ENCODE results near the gene LDLRAD4. TPM values are rescaled to one million over a fixed set of nuclear protein-coding genes. Genes with fewer than 3 reads are reported as not detected.

LDLRAD4 gene
- total and polyA plus RNA-seq, 2 donors (not counting 1 experiment from before 2014, with no cell fraction given): 13.9 to 35.7 TPM

DNA sequence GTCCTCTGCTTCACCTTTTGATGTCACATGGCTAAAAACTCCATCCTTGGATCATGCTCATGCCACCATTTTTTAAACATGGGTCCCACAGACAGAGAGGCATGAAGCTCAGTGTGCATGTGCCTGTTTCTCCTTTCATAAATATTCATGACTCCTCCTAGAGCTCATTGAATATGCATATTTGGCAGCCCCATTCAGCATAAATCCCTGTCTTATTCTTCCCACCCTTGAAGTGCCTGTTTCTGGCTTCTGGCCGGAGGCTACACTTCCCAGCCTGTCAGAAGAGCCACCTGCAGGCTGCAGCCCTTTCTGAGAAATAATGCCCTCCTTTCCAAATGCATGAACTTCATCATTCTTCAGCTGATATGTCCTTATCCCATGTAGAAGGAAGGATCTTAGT is 109.7 kb downstream of the LDLRAD4 start:
- no peak overlapping the region for H3K4me3 Mint-ChIP-seq
- WGBS (ENCODE audit: insufficient coverage): 100% methylated on average over 1 of the region's 1 CpG
- CTCF ChIA-PET: no interaction called here

DNA sequence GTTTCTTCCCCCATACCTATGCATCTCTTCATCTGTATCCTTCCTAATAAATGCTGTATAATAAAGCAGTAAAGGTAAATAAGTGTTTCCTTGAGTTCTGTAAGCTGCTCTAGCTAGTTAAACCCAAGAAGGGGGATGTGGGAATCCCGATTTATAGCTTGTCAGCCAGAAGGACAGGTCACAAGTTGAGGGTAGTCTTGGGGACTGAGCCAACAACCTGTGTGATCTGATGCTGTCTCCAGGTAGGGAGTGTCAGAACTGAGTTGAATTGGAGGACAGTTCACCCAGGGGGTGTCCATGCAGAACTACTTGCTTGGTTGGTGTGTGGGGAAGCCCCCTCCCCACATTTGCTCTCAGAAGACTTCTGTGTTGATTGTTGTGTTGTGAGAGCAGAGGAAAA is 112.4 kb downstream of the LDLRAD4 start:
- H3K27ac Mint-ChIP-seq: no peak overlapping the region
- no peak overlapping the region for H3K4me3 Mint-ChIP-seq
- H3K4me1 Mint-ChIP-seq: peaks cover 5% of the 10 kb centered on the region
- H4K20me1 ChIP-seq (ENCODE audit: control insufficient read depth, insufficient read depth, low read length, poor library complexity, severe bottlenecking): no peaks in the 10 kb centered on the region
- H3K27me3 Mint-ChIP-seq: peaks cover 15% of the 10 kb centered on the region
- H3K36me3 ChIP-seq (replicated peaks in 1 of 2; ENCODE audit: control extremely low read depth in 1 of 2, control insufficient read depth in 1 of 2, extremely low read depth in 1 of 2, insufficient read depth in 2 of 2, low read length in 1 of 2): no peaks in the 10 kb centered on the region
- H3K9me3 ChIP-seq (ENCODE audit: control extremely low read depth in 1 of 3, control insufficient read depth in 2 of 3, insufficient read depth in 1 of 3, low read length in 2 of 3): peaks cover 2 to 14% (median 4%) of the 10 kb centered on the region in 3 donors
- CTCF ChIA-PET: no interaction called here
- WGBS (ENCODE audit: insufficient coverage): 100% methylated on average over 1 of the region's 1 CpG
- no peak overlapping the region for H3K9ac ChIP-seq (ENCODE audit: low read length)
- ATAC-seq (ENCODE audit: low read depth) (no peak), DNase-seq (no peak)
- H3K4me1 ChIP-seq (ENCODE audit: control insufficient read depth in 2 of 2, insufficient read depth in 2 of 2, low read length in 2 of 2): peaks cover 3% of the 10 kb centered on the region in 2 donors
- intact Hi-C loops (cut with micrococcal nuclease): no loop called here
- H2AFZ ChIP-seq (ENCODE audit: insufficient read depth, low read depth, low read length, poor library complexity, severe bottlenecking): no peak overlapping the region
- H3K4me2 ChIP-seq (replicated peaks; ENCODE audit: low read depth, low read length, poor library complexity, severe bottlenecking): no peak overlapping the region
- no peak overlapping the region for H3K27ac ChIP-seq (ENCODE audit: low read length in 2 of 2)
- no peak overlapping the region for H3K4me3 ChIP-seq (ENCODE audit: control extremely low read depth in 1 of 5, extremely low read depth in 1 of 5, insufficient read depth in 1 of 5, low read depth in 2 of 5, low read length in 4 of 5)
- peaks cover 0 to 4% (median 0%) of the 10 kb centered on the region in 4 experiments for H3K27me3 ChIP-seq (replicated peaks in 1 of 4; ENCODE audit: control extremely low read depth in 1 of 4, control insufficient read depth in 3 of 4, insufficient read depth in 4 of 4, low read length in 3 of 4)
- no peaks in the 10 kb centered on the region for H3K79me2 ChIP-seq (ENCODE audit: control insufficient read depth, insufficient read depth, low read length)
- peaks cover 6% of the 10 kb centered on the region for H3K9me3 Mint-ChIP-seq (ENCODE audit: insufficient read depth)
- no peak for TF ChIP-seq EZH2 (IDR thresholded peaks at IDR 0.05; ENCODE audit: borderline replicate concordance, insufficient read depth, low read depth, low read length, poor library complexity, severe bottlenecking)
- TF ChIP-seq, protein P1, sequence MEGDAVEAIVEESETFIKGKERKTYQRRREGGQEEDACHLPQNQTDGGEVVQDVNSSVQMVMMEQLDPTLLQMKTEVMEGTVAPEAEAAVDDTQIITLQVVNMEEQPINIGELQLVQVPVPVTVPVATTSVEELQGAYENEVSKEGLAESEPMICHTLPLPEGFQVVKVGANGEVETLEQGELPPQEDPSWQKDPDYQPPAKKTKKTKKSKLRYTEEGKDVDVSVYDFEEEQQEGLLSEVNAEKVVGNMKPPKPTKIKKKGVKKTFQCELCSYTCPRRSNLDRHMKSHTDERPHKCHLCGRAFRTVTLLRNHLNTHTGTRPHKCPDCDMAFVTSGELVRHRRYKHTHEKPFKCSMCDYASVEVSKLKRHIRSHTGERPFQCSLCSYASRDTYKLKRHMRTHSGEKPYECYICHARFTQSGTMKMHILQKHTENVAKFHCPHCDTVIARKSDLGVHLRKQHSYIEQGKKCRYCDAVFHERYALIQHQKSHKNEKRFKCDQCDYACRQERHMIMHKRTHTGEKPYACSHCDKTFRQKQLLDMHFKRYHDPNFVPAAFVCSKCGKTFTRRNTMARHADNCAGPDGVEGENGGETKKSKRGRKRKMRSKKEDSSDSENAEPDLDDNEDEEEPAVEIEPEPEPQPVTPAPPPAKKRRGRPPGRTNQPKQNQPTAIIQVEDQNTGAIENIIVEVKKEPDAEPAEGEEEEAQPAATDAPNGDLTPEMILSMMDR (IDR thresholded peaks at IDR 0.05): no peak
- POLR2A ChIA-PET: no interaction called here

More for the DNA sequence above, 109.7 kb downstream of the LDLRAD4 start:
- ATAC-seq (ENCODE audit: low read depth) (no peak), DNase-seq (no peak)
- Mint-ChIP-seq H3K27me3 (peaks cover 5% of the 10 kb centered on the region), H3K27ac (no peak overlapping the region), H3K9me3 (ENCODE audit: insufficient read depth) (peaks cover 3% of the 10 kb centered on the region), H3K4me1 (peaks cover 5% of the 10 kb centered on the region)
- Histone ChIP-seq H3K79me2 (ENCODE audit: control insufficient read depth, insufficient read depth, low read length) (no peaks in the 10 kb centered on the region), H3K9me3 (ENCODE audit: control extremely low read depth in 1 of 3, control insufficient read depth in 2 of 3, insufficient read depth in 1 of 3, low read length in 2 of 3) (peaks cover 1 to 9% (median 4%) of the 10 kb centered on the region in 3 donors), H3K27me3 (replicated peaks in 1 of 4; ENCODE audit: control extremely low read depth in 1 of 4, control insufficient read depth in 3 of 4, insufficient read depth in 4 of 4, low read length in 3 of 4) (peaks cover 0 to 4% (median 0%) of the 10 kb centered on the region in 4 experiments), H2AFZ (ENCODE audit: insufficient read depth, low read depth, low read length, poor library complexity, severe bottlenecking) (no peak overlapping the region), H3K4me3 (ENCODE audit: control extremely low read depth in 1 of 5, extremely low read depth in 1 of 5, insufficient read depth in 1 of 5, low read depth in 2 of 5, low read length in 4 of 5) (no peak overlapping the region), H3K9ac (ENCODE audit: low read length) (no peak overlapping the region), H3K36me3 (replicated peaks in 1 of 2; ENCODE audit: control extremely low read depth in 1 of 2, control insufficient read depth in 1 of 2, extremely low read depth in 1 of 2, insufficient read depth in 2 of 2, low read length in 1 of 2) (no peaks in the 10 kb centered on the region), H4K20me1 (ENCODE audit: control insufficient read depth, insufficient read depth, low read length, poor library complexity, severe bottlenecking) (no peaks in the 10 kb centered on the region), H3K4me2 (replicated peaks; ENCODE audit: low read depth, low read length, poor library complexity, severe bottlenecking) (no peak overlapping the region), H3K27ac (ENCODE audit: low read length in 2 of 2) (no peak overlapping the region), H3K4me1 (ENCODE audit: control insufficient read depth in 2 of 2, insufficient read depth in 2 of 2, low read length in 2 of 2) (peaks cover 3% of the 10 kb centered on the region in 2 donors)
- POLR2A ChIA-PET: no interaction called here
- TF ChIP-seq, protein P1 (IDR thresholded peaks at IDR 0.05): no peak
- TF ChIP-seq EZH2 (IDR thresholded peaks at IDR 0.05; ENCODE audit: borderline replicate concordance, insufficient read depth, low read depth, low read length, poor library complexity, severe bottlenecking): no peak
- intact Hi-C loops (cut with micrococcal nuclease): no loop called here
